WTC11 (cell line): Measurements from ENCODE around the gene RNF146. TPM values are rescaled to one million over a fixed set of nuclear protein-coding genes. Genes with fewer than 3 reads are reported as not detected.

ENCODE experiments used
- ATAC-seq: fragments of 200-7000 bp; cut with Tn5 transposase; 2 replicates; pipeline ENCODE4 v1.10.0; 2021; ENCODE audit warnings: mild to moderate bottlenecking, moderate library complexity
- CTCF ChIA-PET: fragments of 300-600 bp; sonication (Branson Sonifier 250); formaldehyde crosslinking; loops from one replicate; lab custom pipeline; 2021; ENCODE audit warnings: antibody characterized with exemption; lab: Charles Lee
- POLR2A ChIA-PET: fragments of 350-600 bp; sonication (Branson Sonifier 250); formaldehyde crosslinking; loops from one replicate; lab custom pipeline; 2021; ENCODE audit warnings: antibody characterized with exemption; lab: Charles Lee
- DNase-seq: peaks from one replicate; pipeline ENCODE4 v3.0.0; 2021; ENCODE audit warnings: low spot score
- H3K27ac Mint-ChIP-seq: 2 replicates; pipeline ENCODE4 v1.8.0; 2021; ENCODE audit warnings: mixed read lengths
- H3K27me3 Mint-ChIP-seq: 2 replicates; pipeline ENCODE4 v1.8.0; 2021; ENCODE audit warnings: low read depth, mild to moderate bottlenecking, moderate library complexity, mixed read lengths
- H3K36me3 Mint-ChIP-seq: 2 replicates; pipeline ENCODE4 v1.8.0; 2021; ENCODE audit warnings: mixed read lengths
- H3K4me1 Mint-ChIP-seq: 2 replicates; pipeline ENCODE4 v1.8.0; 2022; ENCODE audit warnings: mixed read lengths
- H3K4me3 Mint-ChIP-seq: 2 replicates; pipeline ENCODE4 v1.8.0; 2021; ENCODE audit warnings: mild to moderate bottlenecking, moderate library complexity, mixed read lengths
- H3K9me3 Mint-ChIP-seq: 2 replicates; pipeline ENCODE4 v1.8.0; 2021; ENCODE audit warnings: mixed read lengths
- ATF2 ChIP-seq: sonication (generic); formaldehyde crosslinking; IDR thresholded peaks from 2 replicates; pipeline ENCODE4 v1.8.1; 2022; ENCODE audit warnings: low read depth, missing genetic modification reagents, borderline replicate concordance
- CBFB ChIP-seq: sonication (generic); formaldehyde crosslinking; IDR thresholded peaks from 2 replicates; pipeline ENCODE4 v1.8.1; 2022; ENCODE audit warnings: mild to moderate bottlenecking, low read depth, missing genetic modification reagents
- HMGA2 ChIP-seq: fragments of 250-450 bp; sonication (Bioruptor Pico); IDR thresholded peaks from 2 replicates; pipeline ENCODE4 v1.4.0; 2021; ENCODE audit warnings: mild to moderate bottlenecking, moderate library complexity
- KAT7 ChIP-seq: sonication (generic); formaldehyde crosslinking; IDR thresholded peaks from 2 replicates; pipeline ENCODE4 v1.8.1; 2023; ENCODE audit warnings: missing genetic modification reagents, mild to moderate bottlenecking, borderline replicate concordance
- TEAD1 ChIP-seq: sonication (generic); formaldehyde crosslinking; IDR thresholded peaks from 2 replicates; pipeline ENCODE4 v1.8.0; 2022; ENCODE audit warnings: mild to moderate bottlenecking, missing genetic modification reagents
- ZMAT4 ChIP-seq: fragments of 250-450 bp; sonication (Bioruptor Pico); IDR thresholded peaks from 2 replicates; pipeline ENCODE4 v1.9.0; 2021; ENCODE audit warnings: mild to moderate bottlenecking
- ZNF232 ChIP-seq: sonication (generic); formaldehyde crosslinking; IDR thresholded peaks from 2 replicates; pipeline ENCODE4 v1.8.0; 2022; ENCODE audit warnings: mild to moderate bottlenecking, missing genetic modification reagents
- ZNF263 ChIP-seq: sonication (generic); formaldehyde crosslinking; IDR thresholded peaks from 2 replicates; pipeline ENCODE4 v1.8.1; 2022; ENCODE audit warnings: low read depth, mild to moderate bottlenecking, moderate library complexity, missing genetic modification reagents
- ZNF416 ChIP-seq: fragments of 250-450 bp; sonication (Bioruptor Pico); IDR thresholded peaks from 2 replicates; pipeline ENCODE4 v1.9.0; 2021; ENCODE audit warnings: mild to moderate bottlenecking, inconsistent platforms
- total RNA-seq: library from RNA; stranded (reverse); gene quantifications from 3 replicates; pipeline ENCODE4 v1.2.3, GENCODE V29; 2021
- TF ChIP-seq, protein P1 (sequence below): fragments of 250-450 bp; sonication (Bioruptor Pico); IDR thresholded peaks from 2 replicates; pipeline ENCODE4 v2.1.2; 2022; ENCODE audit warnings: mild to moderate bottlenecking, moderate library complexity
- TF ChIP-seq, protein P2 (sequence below): fragments of 250-450 bp; sonication (Bioruptor Pico); IDR thresholded peaks from 2 replicates; pipeline ENCODE4 v1.9.0; 2021; ENCODE audit warnings: moderate library complexity, mild to moderate bottlenecking, inconsistent platforms, borderline replicate concordance
- TF ChIP-seq, protein P3 (sequence below): sonication (generic); formaldehyde crosslinking; IDR thresholded peaks from 2 replicates; pipeline ENCODE4 v1.8.0; 2023; ENCODE audit warnings: missing genetic modification reagents
- TF ChIP-seq, protein P4 (sequence below): sonication (generic); formaldehyde crosslinking; IDR thresholded peaks from 2 replicates; pipeline ENCODE4 v1.8.0; 2022; ENCODE audit warnings: missing genetic modification reagents
- TF ChIP-seq, protein P5 (sequence below): sonication (generic); formaldehyde crosslinking; IDR thresholded peaks from 2 replicates; pipeline ENCODE4 v1.8.1; 2022; ENCODE audit warnings: missing genetic modification reagents, borderline replicate concordance
- TF ChIP-seq, protein P6 (sequence below): sonication (generic); formaldehyde crosslinking; IDR thresholded peaks from 2 replicates; pipeline ENCODE4 v1.8.1; 2022; ENCODE audit warnings: mild to moderate bottlenecking, moderate library complexity, missing genetic modification reagents
- TF ChIP-seq, protein P7 (sequence below): fragments of 200-600 bp; IDR thresholded peaks from 2 replicates; pipeline ENCODE4 v1.8.0; 2022; ENCODE audit warnings: antibody characterized with exemption

RNF146 gene
- total RNA-seq, 1 experiment from 2014 or later, result 27.3 TPM

DNA sequence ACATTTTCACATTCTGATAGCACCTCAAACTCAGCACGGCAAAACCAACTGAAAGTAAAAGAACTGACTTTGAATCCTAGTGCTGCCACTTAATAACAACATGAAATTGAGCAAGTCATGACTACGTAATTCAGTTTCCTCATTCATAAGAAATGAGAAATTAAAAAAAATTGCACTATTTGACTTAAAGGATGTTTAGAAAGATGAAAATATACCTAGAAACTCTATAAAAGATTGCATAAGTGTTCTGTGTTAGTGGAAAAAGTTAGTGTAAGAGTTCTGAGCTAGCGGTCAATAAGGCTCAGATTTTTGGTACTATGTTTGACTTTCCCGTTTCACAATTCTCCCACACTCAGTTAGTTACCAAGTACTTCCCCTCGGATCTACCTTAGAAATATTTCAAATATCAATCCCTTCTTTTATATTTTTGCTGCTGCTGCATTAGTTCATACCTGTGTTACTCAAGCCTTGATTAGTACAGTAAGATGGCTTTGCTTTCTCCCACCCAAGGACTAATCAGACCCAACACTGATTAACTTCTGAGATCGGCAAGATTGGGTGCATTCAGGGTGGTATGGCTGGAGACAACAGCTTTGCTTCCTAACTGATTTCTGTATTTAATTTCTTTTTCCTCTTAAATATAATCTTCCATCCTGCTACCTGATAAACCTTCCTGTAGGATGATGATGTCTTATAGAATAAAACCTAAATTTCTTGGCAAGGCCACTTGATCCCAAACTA lies 50.9 kb downstream of the RNF146 start:
- no peak overlapping the region for H3K4me3 Mint-ChIP-seq
- ATAC-seq (no peak), DNase-seq (no peak)
- ChIA-PET CTCF (no interaction called here), POLR2A (interaction anchor here (0.6 kb wide), 1 partner anchor 18 kb away, joined by 3 read pairs; no protein-coding TSS in a partner anchor)
- no peaks in the 10 kb centered on the region for H3K27me3 Mint-ChIP-seq
- no peaks in the 10 kb centered on the region for H3K4me1 Mint-ChIP-seq
- H3K9me3 Mint-ChIP-seq, result no peaks in the 10 kb centered on the region
- no peak for TF ChIP-seq TEAD1
- TF ChIP-seq ZNF263 (CRISPR knock-in tag), result no peak
- H3K36me3 Mint-ChIP-seq, result peaks cover 17% of the 10 kb centered on the region
- H3K27ac Mint-ChIP-seq, result peak overlapping the region; percentile 24; the same call in 1 of the 2 replicates

GRCh38 chr6:127319686-127320085 lies 53.0 kb downstream of the RNF146 start:
- CTCF ChIA-PET, result interaction anchor here (0.8 to 1.2 kb wide), 2 partner anchors 18 to 101 kb away, joined by 3 read pairs; no protein-coding TSS in a partner anchor
- no peak for DNase-seq
- peak overlapping the region; percentile 71; the same call in 1 of the 2 replicates for H3K27ac Mint-ChIP-seq
- no peak for ATAC-seq
- H3K36me3 Mint-ChIP-seq, result peaks cover 12% of the 10 kb centered on the region
- H3K4me3 Mint-ChIP-seq, result no peak overlapping the region
- POLR2A ChIA-PET, result no interaction called here
- H3K4me1 Mint-ChIP-seq, result no peaks in the 10 kb centered on the region
- H3K9me3 Mint-ChIP-seq, result no peaks in the 10 kb centered on the region
- no peaks in the 10 kb centered on the region for H3K27me3 Mint-ChIP-seq
- TF ChIP-seq ATF2 (CRISPR knock-in tag), result no peak
- TF ChIP-seq ZNF232, result no peak
- TF ChIP-seq, protein P1, sequence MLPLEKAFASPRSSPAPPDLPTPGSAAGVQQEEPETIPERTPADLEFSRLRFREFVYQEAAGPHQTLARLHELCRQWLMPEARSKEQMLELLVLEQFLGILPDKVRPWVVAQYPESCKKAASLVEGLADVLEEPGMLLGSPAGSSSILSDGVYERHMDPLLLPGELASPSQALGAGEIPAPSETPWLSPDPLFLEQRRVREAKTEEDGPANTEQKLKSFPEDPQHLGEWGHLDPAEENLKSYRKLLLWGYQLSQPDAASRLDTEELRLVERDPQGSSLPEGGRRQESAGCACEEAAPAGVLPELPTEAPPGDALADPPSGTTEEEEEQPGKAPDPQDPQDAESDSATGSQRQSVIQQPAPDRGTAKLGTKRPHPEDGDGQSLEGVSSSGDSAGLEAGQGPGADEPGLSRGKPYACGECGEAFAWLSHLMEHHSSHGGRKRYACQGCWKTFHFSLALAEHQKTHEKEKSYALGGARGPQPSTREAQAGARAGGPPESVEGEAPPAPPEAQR (CRISPR knock-in tag), result no peak
- TF ChIP-seq, protein P2, sequence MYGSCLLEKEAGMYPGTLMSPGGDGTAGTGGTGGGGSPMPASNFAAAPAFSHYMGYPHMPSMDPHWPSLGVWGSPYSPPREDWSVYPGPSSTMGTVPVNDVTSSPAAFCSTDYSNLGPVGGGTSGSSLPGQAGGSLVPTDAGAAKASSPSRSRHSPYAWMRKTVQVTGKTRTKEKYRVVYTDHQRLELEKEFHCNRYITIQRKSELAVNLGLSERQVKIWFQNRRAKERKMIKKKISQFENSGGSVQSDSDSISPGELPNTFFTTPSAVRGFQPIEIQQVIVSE (CRISPR knock-in tag), result no peak
- TF ChIP-seq, protein P3, sequence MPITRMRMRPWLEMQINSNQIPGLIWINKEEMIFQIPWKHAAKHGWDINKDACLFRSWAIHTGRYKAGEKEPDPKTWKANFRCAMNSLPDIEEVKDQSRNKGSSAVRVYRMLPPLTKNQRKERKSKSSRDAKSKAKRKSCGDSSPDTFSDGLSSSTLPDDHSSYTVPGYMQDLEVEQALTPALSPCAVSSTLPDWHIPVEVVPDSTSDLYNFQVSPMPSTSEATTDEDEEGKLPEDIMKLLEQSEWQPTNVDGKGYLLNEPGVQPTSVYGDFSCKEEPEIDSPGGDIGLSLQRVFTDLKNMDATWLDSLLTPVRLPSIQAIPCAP (CRISPR knock-in tag), result no peak
- TF ChIP-seq, protein P4, sequence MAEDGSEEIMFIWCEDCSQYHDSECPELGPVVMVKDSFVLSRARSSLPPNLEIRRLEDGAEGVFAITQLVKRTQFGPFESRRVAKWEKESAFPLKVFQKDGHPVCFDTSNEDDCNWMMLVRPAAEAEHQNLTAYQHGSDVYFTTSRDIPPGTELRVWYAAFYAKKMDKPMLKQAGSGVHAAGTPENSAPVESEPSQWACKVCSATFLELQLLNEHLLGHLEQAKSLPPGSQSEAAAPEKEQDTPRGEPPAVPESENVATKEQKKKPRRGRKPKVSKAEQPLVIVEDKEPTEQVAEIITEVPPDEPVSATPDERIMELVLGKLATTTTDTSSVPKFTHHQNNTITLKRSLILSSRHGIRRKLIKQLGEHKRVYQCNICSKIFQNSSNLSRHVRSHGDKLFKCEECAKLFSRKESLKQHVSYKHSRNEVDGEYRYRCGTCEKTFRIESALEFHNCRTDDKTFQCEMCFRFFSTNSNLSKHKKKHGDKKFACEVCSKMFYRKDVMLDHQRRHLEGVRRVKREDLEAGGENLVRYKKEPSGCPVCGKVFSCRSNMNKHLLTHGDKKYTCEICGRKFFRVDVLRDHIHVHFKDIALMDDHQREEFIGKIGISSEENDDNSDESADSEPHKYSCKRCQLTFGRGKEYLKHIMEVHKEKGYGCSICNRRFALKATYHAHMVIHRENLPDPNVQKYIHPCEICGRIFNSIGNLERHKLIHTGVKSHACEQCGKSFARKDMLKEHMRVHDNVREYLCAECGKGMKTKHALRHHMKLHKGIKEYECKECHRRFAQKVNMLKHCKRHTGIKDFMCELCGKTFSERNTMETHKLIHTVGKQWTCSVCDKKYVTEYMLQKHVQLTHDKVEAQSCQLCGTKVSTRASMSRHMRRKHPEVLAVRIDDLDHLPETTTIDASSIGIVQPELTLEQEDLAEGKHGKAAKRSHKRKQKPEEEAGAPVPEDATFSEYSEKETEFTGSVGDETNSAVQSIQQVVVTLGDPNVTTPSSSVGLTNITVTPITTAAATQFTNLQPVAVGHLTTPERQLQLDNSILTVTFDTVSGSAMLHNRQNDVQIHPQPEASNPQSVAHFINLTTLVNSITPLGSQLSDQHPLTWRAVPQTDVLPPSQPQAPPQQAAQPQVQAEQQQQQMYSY (CRISPR knock-in tag), result no peak
- TF ChIP-seq ZMAT4 (CRISPR knock-in tag), result no peak
- no peak for TF ChIP-seq CBFB (CRISPR knock-in tag)
- no peak for TF ChIP-seq ZNF263 (CRISPR knock-in tag)
- TF ChIP-seq, protein P5, sequence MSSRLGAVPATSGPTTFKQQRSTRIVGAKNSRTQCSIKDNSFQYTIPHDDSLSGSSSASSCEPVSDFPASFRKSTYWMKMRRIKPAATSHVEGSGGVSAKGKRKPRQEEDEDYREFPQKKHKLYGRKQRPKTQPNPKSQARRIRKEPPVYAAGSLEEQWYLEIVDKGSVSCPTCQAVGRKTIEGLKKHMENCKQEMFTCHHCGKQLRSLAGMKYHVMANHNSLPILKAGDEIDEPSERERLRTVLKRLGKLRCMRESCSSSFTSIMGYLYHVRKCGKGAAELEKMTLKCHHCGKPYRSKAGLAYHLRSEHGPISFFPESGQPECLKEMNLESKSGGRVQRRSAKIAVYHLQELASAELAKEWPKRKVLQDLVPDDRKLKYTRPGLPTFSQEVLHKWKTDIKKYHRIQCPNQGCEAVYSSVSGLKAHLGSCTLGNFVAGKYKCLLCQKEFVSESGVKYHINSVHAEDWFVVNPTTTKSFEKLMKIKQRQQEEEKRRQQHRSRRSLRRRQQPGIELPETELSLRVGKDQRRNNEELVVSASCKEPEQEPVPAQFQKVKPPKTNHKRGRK (CRISPR knock-in tag), result no peak
- TF ChIP-seq KAT7, result no peak
- TF ChIP-seq HMGA2 (CRISPR knock-in tag), result no peak
- no peak for TF ChIP-seq ZNF416 (CRISPR knock-in tag)
- TF ChIP-seq, protein P6, sequence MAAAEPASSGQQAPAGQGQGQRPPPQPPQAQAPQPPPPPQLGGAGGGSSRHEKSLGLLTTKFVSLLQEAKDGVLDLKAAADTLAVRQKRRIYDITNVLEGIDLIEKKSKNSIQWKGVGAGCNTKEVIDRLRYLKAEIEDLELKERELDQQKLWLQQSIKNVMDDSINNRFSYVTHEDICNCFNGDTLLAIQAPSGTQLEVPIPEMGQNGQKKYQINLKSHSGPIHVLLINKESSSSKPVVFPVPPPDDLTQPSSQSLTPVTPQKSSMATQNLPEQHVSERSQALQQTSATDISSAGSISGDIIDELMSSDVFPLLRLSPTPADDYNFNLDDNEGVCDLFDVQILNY (CRISPR knock-in tag), result no peak
- TF ChIP-seq, protein P7, sequence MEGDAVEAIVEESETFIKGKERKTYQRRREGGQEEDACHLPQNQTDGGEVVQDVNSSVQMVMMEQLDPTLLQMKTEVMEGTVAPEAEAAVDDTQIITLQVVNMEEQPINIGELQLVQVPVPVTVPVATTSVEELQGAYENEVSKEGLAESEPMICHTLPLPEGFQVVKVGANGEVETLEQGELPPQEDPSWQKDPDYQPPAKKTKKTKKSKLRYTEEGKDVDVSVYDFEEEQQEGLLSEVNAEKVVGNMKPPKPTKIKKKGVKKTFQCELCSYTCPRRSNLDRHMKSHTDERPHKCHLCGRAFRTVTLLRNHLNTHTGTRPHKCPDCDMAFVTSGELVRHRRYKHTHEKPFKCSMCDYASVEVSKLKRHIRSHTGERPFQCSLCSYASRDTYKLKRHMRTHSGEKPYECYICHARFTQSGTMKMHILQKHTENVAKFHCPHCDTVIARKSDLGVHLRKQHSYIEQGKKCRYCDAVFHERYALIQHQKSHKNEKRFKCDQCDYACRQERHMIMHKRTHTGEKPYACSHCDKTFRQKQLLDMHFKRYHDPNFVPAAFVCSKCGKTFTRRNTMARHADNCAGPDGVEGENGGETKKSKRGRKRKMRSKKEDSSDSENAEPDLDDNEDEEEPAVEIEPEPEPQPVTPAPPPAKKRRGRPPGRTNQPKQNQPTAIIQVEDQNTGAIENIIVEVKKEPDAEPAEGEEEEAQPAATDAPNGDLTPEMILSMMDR, result no peak
